HEK293 (cell line): ENCODE measurements around the gene FBXO34.
"Not testable (repeated sequence)": the region's sequence is repeated elsewhere in the genome, so short reads cannot be mapped to it uniquely, and the experiment has no call there.

Experiments used
- CTCF ChIA-PET: fragments of 350-600 bp; formaldehyde crosslinking; extraction: SDS; loops from one replicate; lab custom pipeline; 2021; ENCODE audit warnings: antibody characterized with exemption; lab: Yijun Ruan, JAX
- POLR2A ChIA-PET: fragments of 300-600 bp; formaldehyde crosslinking; extraction: SDS; loops from one replicate; lab custom pipeline; 2020; ENCODE audit warnings: antibody characterized with exemption, inconsistent platforms; lab: Yijun Ruan, JAX
- H3K27ac ChIP-seq: fragments of 200-500 bp; sonication (Bioruptor generic); 2 replicates; pipeline ENCODE4 v1.5.1; 2014; ENCODE audit warnings: low read depth, low read length, control low read depth, inconsistent platforms; ENCODE audit errors: extremely low read depth
- H3K36me3 ChIP-seq, 2 experiments: fragments of 200-500 bp in 1 of 2; sonication (Bioruptor generic) in 1 of 2; 1 replicate in 1 of 2; 2 replicates in 1 of 2; pipeline ENCODE4 v1.5.1; 2014 to 2017; ENCODE audit warnings: inconsistent platforms in 2 of 2, low read length in 2 of 2; ENCODE audit not compliant: control insufficient read depth in 2 of 2, insufficient read depth in 1 of 2
- H3K4me1 ChIP-seq: fragments of 200-500 bp; sonication (Bioruptor generic); 2 replicates; pipeline ENCODE4 v1.5.1; 2014; ENCODE audit warnings: mild to moderate bottlenecking, low read length, inconsistent platforms; ENCODE audit not compliant: control insufficient read depth, insufficient read depth
- H3K4me3 ChIP-seq: 2 replicates; pipeline ENCODE4 v1.5.1; 2011; ENCODE audit warnings: low read depth, mild to moderate bottlenecking, control low read depth, low read length, moderate library complexity
- H3K9me3 ChIP-seq: fragments of 200-500 bp; sonication (Bioruptor generic); 2 replicates; pipeline ENCODE4 v1.5.1; 2014; ENCODE audit warnings: low read depth, low read length, inconsistent platforms; ENCODE audit not compliant: control insufficient read depth, insufficient read depth
- GLIS1 ChIP-seq: fragments of 450-650 bp; formaldehyde crosslinking; IDR thresholded peaks from 2 replicates; pipeline ENCODE4 v1.5.1; 2016; ENCODE audit warnings: missing biosample characterization, missing genetic modification characterization
- PBX3 ChIP-seq: sonication (generic); formaldehyde crosslinking; IDR thresholded peaks from 2 replicates; pipeline ENCODE4 v1.8.1; 2022; ENCODE audit warnings: mild to moderate bottlenecking, moderate library complexity, missing genetic modification reagents
- SCRT1 ChIP-seq: fragments of 450-650 bp; formaldehyde crosslinking; IDR thresholded peaks from 2 replicates; pipeline ENCODE4 v1.5.1; 2016; ENCODE audit warnings: missing biosample characterization, missing genetic modification characterization, borderline replicate concordance
- ZBTB26 ChIP-seq: fragments of 450-650 bp; formaldehyde crosslinking; optimal IDR thresholded peaks from 2 replicates; pipeline ENCODE3; 2016; ENCODE audit warnings: missing biosample characterization, mild to moderate bottlenecking, missing genetic modification characterization
- ZNF19 ChIP-seq: fragments of 450-650 bp; formaldehyde crosslinking; IDR thresholded peaks from 2 replicates; pipeline ENCODE4; 2016; ENCODE audit warnings: missing biosample characterization, missing genetic modification characterization, low read depth
- ZNF202 ChIP-seq: fragments of 450-650 bp; formaldehyde crosslinking; IDR thresholded peaks from 2 replicates; pipeline ENCODE4 v1.5.1; 2016; ENCODE audit warnings: missing biosample characterization, missing genetic modification characterization, borderline replicate concordance
- ZNF248 ChIP-seq: fragments of 450-650 bp; formaldehyde crosslinking; IDR thresholded peaks from 2 replicates; pipeline ENCODE4 v1.5.1; 2017; ENCODE audit warnings: missing biosample characterization, missing genetic modification characterization
- ZNF416 ChIP-seq: fragments of 450-650 bp; formaldehyde crosslinking; IDR thresholded peaks from 2 replicates; pipeline ENCODE4 v1.5.1; 2016; ENCODE audit warnings: missing biosample characterization, missing genetic modification characterization
- ZNF521 ChIP-seq: fragments of 450-650 bp; formaldehyde crosslinking; IDR thresholded peaks from 2 replicates; pipeline ENCODE4 v1.5.1; 2017; ENCODE audit warnings: missing biosample characterization, mild to moderate bottlenecking, missing genetic modification characterization
- ZNF585B ChIP-seq: fragments of 450-650 bp; formaldehyde crosslinking; IDR thresholded peaks from 2 replicates; pipeline ENCODE4 v1.5.1; 2016; ENCODE audit warnings: missing biosample characterization, missing genetic modification characterization
- ZNF596 ChIP-seq: fragments of 450-650 bp; IDR thresholded peaks from 2 replicates; pipeline ENCODE4 v1.5.0; 2018; ENCODE audit warnings: missing biosample characterization, mild to moderate bottlenecking, missing genetic modification characterization, moderate library complexity
- ZNF600 ChIP-seq: fragments of 450-650 bp; formaldehyde crosslinking; IDR thresholded peaks from 2 replicates; pipeline ENCODE4 v1.5.1; 2016; ENCODE audit warnings: missing biosample characterization, missing genetic modification characterization
- ZNF677 ChIP-seq: fragments of 450-650 bp; IDR thresholded peaks from 2 replicates; pipeline ENCODE4 v1.5.0; 2018; ENCODE audit warnings: missing biosample characterization, mild to moderate bottlenecking, missing genetic modification characterization, moderate library complexity
- ZNF701 ChIP-seq: fragments of 450-650 bp; formaldehyde crosslinking; IDR thresholded peaks from 2 replicates; pipeline ENCODE4 v1.5.1; 2016; ENCODE audit warnings: missing biosample characterization, missing genetic modification characterization
- ZNF785 ChIP-seq: fragments of 450-650 bp; formaldehyde crosslinking; IDR thresholded peaks from 2 replicates; pipeline ENCODE4 v1.5.1; 2016; ENCODE audit warnings: missing biosample characterization, missing genetic modification characterization
- ZNF792 ChIP-seq: fragments of 450-650 bp; formaldehyde crosslinking; IDR thresholded peaks from 2 replicates; pipeline ENCODE4 v1.5.1; 2016; ENCODE audit warnings: missing biosample characterization, missing genetic modification characterization
- ZSCAN4 ChIP-seq: fragments of 450-650 bp; formaldehyde crosslinking; IDR thresholded peaks from 2 replicates; pipeline ENCODE4 v1.5.1; 2017; ENCODE audit warnings: missing biosample characterization, missing genetic modification characterization
- TF ChIP-seq, protein P1 (sequence below): fragments of 450-650 bp; formaldehyde crosslinking; IDR thresholded peaks from 2 replicates; pipeline ENCODE4 v1.5.1; 2016; ENCODE audit warnings: missing biosample characterization, missing genetic modification characterization
- TF ChIP-seq, protein P2 (sequence below): fragments of 450-650 bp; formaldehyde crosslinking; IDR thresholded peaks from 2 replicates; pipeline ENCODE4 v1.5.0; 2017; ENCODE audit warnings: missing biosample characterization, missing genetic modification characterization, borderline replicate concordance
- TF ChIP-seq, protein P3 (sequence below): IDR thresholded peaks from 2 replicates; pipeline ENCODE4 v1.6.1; 2011; ENCODE audit warnings: mild to moderate bottlenecking, low read depth, low read length, borderline replicate concordance

FBXO34 gene

DNA sequence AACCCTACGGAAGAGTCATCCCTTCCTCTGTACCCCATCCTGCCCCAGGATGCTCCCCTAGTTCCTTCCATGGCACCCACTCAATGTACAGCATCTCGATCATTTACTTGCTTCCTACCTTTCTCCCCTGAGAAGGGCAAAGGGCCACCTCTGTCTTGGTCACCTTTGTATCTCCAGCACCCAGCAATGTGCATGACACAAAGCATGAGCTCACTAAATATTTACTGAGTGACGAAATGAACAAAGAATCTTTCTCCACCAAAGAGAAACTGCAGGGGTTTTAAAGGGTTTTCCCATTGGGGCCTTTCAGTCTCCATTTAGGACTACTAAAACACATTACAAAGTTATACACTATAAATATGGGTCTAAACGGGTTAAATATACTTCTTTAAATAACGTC lies 109.8 kb downstream of the FBXO34 start (continued):
- TF ChIP-seq ZNF585B (no peak), ZNF521 (tag by site-specific recombination) (no peak), ZNF785 (tag by site-specific recombination) (no peak)

DNA sequence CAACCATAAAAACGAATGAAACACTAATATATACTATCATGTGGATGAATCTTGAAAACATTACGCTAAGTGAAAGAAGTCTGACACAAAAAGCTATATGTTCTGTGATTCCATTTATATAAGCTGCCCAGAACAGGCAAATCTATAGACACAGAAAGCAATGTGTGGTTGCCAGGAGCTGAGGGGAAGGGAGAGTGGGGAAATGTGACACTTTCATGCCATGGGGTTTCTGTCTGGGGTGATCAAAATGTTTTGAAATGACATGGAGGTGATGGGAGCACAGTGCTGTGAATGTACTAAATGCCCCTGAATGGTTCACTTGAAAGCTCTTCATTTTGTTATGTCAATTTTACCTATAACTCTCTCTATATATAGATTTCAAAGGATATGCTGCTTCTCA lies 110.3 kb downstream of the FBXO34 start:
- no peak overlapping the region for H3K27ac ChIP-seq
- TF ChIP-seq, protein P1, sequence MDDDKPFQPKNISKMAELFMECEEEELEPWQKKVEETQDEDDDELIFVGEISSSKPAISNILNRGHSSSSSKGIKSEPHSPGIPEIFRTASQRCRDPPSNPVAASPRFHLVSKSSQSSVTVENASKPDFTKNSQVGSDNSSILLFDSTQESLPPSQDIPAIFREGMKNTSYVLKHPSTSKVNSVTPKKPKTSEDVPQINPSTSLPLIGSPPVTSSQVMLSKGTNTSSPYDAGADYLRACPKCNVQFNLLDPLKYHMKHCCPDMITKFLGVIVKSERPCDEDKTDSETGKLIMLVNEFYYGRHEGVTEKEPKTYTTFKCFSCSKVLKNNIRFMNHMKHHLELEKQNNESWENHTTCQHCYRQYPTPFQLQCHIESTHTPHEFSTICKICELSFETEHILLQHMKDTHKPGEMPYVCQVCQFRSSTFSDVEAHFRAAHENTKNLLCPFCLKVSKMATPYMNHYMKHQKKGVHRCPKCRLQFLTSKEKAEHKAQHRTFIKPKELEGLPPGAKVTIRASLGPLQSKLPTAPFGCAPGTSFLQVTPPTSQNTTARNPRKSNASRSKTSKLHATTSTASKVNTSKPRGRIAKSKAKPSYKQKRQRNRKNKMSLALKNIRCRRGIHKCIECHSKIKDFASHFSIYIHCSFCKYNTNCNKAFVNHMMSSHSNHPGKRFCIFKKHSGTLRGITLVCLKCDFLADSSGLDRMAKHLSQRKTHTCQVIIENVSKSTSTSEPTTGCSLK, result no peak
- TF ChIP-seq ZSCAN4 (tag by site-specific recombination), result no peak
- no peak for TF ChIP-seq ZNF248 (tag by site-specific recombination)
- TF ChIP-seq ZNF677 (tag by site-specific recombination), result no peak
- no peak for TF ChIP-seq ZNF596 (tag by site-specific recombination)
- TF ChIP-seq, protein P2, sequence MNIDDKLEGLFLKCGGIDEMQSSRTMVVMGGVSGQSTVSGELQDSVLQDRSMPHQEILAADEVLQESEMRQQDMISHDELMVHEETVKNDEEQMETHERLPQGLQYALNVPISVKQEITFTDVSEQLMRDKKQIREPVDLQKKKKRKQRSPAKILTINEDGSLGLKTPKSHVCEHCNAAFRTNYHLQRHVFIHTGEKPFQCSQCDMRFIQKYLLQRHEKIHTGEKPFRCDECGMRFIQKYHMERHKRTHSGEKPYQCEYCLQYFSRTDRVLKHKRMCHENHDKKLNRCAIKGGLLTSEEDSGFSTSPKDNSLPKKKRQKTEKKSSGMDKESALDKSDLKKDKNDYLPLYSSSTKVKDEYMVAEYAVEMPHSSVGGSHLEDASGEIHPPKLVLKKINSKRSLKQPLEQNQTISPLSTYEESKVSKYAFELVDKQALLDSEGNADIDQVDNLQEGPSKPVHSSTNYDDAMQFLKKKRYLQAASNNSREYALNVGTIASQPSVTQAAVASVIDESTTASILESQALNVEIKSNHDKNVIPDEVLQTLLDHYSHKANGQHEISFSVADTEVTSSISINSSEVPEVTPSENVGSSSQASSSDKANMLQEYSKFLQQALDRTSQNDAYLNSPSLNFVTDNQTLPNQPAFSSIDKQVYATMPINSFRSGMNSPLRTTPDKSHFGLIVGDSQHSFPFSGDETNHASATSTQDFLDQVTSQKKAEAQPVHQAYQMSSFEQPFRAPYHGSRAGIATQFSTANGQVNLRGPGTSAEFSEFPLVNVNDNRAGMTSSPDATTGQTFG (tag by site-specific recombination), result no peak
- TF ChIP-seq, all 188 proteins: peak for 0
- Histone ChIP-seq H3K4me1 (peaks cover 2% of the 10 kb centered on the region; the same call in 1 of the 2 replicates), H3K4me3 (no peak overlapping the region), H3K9me3 (no peaks in the 10 kb centered on the region), H3K36me3 (peaks cover 25 to 55% of the 10 kb centered on the region in 2 experiments)
- ChIA-PET CTCF (interaction anchor here (1.4 kb wide), 1 partner anchor 27 kb away, joined by 5 read pairs; no protein-coding TSS in a partner anchor), POLR2A (no interaction called here)

DNA sequence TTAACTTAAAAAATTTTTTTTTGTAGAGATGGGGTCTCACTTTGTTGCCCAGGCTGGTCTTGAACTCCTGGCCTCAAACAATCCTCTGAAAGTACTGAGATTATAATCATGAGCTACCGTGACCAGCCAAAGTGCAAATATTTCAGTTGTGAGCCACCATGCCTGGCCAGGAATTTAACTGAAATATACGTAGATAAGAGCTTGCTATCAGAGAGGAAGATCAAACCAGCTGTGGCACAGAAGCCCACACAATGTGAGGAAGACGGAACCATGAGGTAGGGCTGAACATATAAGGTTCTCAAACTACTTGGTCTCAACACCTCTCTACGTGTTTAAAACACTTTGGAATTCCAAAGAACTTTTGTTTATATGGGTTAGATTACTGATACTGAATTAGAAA lies 111.3 kb downstream of the FBXO34 start:
- ChIA-PET CTCF (interaction anchor here (0.7 to 1.4 kb wide), 4 partner anchors 19 to 112 kb away, joined by 3 to 6 read pairs (median 4); no protein-coding TSS in a partner anchor), POLR2A (no interaction called here)
- H3K9me3 ChIP-seq, result no peaks in the 10 kb centered on the region
- no peak overlapping the region for H3K4me3 ChIP-seq
- H3K4me1 ChIP-seq, result peaks cover 2% of the 10 kb centered on the region; the same call in 1 of the 2 replicates
- TF ChIP-seq PBX3 (CRISPR knock-in tag) (no peak), SCRT1 (tag by site-specific recombination) (no peak), ZNF202 (tag by site-specific recombination) (no peak), ZBTB26 (tag by site-specific recombination) (no peak), ZNF792 (tag by site-specific recombination) (no peak), ZNF600 (tag by site-specific recombination) (no peak), ZNF19 (tag by site-specific recombination) (no peak), ZNF416 (tag by site-specific recombination) (no peak), GLIS1 (tag by site-specific recombination) (no peak), ZNF701 (tag by site-specific recombination) (no peak)
- TF ChIP-seq, protein P3, sequence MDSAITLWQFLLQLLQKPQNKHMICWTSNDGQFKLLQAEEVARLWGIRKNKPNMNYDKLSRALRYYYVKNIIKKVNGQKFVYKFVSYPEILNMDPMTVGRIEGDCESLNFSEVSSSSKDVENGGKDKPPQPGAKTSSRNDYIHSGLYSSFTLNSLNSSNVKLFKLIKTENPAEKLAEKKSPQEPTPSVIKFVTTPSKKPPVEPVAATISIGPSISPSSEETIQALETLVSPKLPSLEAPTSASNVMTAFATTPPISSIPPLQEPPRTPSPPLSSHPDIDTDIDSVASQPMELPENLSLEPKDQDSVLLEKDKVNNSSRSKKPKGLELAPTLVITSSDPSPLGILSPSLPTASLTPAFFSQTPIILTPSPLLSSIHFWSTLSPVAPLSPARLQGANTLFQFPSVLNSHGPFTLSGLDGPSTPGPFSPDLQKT, result no peak
- no peak overlapping the region for H3K27ac ChIP-seq
- H3K36me3 ChIP-seq, result peaks cover 22 to 46% of the 10 kb centered on the region in 2 experiments

GRCh38 chr14:55383056-55383466 lies 111.8 kb downstream of the FBXO34 start:
- ChIA-PET CTCF (interaction anchor here (0.9 to 1.0 kb wide), 2 partner anchors 19 to 64 kb away, joined by 3 to 6 read pairs; no protein-coding TSS in a partner anchor), POLR2A (interaction anchor here (0.7 kb wide), 1 partner anchor 49 kb away, joined by 4 read pairs; no protein-coding TSS in a partner anchor)
- H3K36me3 ChIP-seq, result peaks cover 22 to 44% of the 10 kb centered on the region in 2 experiments

More at GRCh38 chr14:55383056-55383466, 111.8 kb downstream of the FBXO34 start:
- not testable (repeated sequence) for H3K4me1 ChIP-seq, H3K4me3 ChIP-seq, H3K9me3 ChIP-seq, H3K27ac ChIP-seq
